ENCODE data around the gene NUDT22.

Gene NUDT22

DNA sequence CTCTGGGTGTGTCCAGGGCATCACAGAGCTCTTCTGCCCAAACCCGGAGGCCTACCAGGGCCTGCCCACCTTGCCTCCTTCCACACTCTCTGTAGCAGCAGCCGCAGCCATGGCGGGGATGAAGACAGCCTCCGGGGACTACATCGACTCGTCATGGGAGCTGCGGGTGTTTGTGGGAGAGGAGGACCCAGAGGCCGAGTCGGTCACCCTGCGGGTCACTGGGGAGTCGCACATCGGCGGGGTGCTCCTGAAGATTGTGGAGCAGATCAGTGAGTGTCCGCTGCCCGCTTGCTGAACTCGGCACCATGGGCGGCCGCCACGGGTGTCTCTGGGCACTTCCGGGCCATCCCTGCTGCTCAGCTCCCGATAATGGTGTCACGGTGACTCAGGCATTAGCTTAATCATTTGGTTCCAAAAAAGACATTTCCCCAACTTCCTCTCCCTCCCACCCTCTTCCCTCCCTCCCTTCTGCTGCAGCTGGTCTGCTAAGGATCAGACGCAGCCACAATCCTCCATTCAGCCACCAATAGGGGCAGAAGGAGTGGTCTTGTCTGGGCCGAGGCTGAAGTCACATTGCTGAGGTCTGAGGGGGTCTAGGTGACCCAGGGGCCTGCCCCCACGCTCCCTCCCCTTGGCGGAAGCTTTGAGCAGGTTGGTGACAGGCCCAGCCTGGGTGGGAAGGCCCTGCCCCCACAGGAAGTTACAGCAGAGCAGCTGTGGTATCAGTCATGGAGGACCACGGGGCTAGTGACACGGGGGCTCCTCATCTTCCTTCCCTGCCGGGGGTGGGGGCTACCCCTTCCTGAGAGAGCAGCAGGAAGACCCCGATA, 18.6 kb upstream of the NUDT22 start:
- no peak for DNase-seq

DNA sequence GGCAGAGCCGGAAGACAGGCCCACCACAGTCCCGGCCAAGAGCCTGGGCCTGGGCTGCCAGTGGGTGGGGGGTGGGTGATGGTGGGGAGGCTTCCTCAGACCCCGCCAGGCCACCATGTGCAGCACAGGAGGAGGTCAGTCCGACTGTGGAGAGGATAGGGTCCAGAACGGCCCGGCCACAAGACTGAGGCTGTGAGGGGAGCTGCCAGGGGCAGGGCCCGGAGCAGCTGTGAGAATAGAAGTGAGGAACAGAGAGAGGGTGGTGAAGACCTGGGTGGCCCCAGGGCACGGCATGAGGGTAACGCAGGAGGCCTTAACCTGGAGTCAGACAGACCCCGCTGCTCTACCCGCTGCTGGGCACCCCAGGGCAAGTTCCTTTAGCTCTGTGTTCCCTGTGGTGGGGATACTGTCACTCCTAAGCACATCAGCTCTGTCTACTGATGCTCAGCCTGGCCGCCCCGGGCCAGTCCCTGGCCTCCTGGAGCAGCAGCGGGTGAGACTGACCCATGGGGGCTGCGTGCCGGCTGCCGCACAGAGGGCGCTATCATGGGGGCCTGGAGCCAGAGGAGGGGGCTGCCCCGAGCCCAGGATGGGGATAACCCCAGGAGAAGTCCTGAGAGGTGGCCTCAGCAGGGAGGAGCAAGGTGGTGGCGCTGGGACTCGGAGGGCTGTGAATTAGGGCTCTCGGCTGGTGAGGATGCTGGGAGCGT, 17.8 kb upstream of the NUDT22 start:
- DNase-seq: no peak

DNA sequence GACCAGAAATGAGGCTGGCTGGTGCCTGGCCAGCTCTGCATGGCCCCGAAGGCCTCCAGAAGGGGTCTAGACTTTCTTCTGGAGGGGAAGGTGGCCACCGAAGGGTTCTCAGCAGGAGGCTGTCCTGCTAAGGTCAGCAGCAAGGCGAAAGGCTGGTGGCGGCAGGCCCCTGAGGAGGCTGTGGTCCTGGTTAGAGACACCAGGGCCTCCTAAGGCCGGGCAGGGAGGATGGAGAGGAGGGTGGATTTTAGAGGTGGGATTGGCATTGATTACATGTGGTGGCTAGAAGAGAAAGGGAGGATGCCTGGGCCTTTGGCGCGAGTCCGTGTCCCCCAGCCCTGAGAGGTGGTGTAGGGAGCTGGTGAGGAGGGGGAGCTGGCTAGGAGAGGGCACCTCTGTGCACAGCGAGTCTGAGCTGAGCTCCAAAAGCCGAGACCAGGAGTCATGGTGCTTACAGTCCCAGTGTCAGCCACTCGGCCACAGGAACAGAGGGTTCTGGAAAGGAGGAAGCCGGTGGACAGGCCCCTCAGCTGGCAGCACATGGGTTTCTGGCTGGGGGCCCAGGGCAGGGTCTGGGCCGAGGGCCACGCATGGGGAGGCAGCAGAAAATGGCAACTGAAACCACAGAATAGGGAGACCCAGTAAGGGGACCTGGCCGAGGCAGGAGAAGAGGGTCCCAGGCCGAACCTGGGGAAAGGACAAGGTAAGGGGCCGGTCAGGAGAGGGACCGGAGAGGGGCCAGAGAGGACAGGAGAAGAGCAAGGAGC, 17.1 kb upstream of the NUDT22 start:
- DNase-seq: no peak

DNA sequence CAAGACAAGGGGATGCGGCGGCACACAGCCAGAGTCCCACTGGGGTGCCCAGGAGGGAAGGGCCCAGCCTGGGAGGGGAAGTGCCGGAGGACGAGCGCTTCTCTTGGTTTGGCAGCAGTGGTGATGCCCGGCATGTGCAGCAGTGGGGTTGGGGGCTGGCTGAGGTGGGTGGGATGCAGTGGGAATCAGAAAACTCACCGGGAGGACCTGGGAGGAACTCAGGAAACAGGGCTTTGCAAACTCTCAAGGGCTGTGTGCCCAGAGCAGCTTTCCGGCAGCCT, 16.6 kb upstream of the NUDT22 start:
- DNase-seq: no peak

DNA sequence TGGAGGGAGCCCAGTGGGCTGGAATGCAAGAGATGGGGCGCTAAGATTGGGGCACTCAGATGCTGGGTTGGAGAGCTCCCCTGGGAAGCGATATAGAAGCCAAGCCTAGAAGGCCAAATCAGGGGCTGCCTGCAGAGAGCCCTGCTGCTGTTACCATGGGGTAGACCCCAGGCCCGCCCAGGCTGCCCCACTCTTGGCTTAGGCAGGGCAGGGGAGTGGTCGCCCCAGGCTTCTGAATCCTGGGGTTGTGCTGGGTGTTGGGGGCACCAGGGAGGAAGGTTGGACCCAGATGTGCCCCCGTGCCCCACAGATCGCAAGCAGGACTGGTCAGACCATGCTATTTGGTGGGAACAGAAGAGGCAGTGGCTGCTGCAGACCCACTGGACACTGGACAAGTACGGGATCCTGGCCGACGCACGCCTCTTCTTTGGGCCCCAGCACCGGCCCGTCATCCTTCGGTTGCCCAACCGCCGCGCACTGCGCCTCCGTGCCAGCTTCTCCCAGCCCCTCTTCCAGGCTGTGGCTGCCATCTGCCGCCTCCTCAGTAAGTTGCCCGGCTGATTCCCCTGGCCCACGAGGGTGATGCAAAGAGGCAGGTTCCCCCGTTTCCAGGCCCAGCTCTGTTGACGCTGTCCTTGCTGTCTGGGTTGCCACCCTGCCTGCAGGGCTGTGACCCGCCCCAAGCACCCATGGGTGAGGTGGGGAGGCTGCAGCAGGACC, 15.6 kb upstream of the NUDT22 start:
- no peak for DNase-seq

DNA sequence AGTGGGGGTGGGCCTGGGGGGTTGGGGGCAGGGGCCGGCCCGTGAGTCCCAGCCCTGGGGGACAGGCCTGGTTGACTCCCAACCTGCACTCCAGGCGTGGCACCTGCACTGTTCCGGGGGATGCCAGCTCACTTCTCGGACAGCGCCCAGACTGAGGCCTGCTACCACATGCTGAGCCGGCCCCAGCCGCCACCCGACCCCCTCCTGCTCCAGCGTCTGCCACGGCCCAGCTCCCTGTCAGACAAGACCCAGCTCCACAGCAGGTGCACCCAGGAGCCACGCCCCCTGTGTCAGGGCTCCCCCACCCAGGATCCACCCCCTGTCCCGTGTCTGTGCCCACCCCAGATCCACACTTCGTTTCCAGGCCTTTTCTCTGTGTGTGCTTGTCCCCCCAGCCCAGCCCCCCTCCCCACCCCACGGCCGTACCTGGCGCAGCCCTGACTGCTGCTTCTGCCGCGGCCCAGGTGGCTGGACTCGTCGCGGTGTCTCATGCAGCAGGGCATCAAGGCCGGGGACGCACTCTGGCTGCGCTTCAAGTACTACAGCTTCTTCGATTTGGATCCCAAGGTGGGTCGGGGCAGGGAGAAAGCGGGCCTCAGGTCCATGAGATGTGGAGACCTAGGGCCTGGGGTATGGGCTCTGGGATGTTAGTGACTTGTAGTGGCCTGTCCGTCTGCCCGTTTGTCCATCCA, 14.7 kb upstream of the NUDT22 start:
- no peak for DNase-seq

DNA sequence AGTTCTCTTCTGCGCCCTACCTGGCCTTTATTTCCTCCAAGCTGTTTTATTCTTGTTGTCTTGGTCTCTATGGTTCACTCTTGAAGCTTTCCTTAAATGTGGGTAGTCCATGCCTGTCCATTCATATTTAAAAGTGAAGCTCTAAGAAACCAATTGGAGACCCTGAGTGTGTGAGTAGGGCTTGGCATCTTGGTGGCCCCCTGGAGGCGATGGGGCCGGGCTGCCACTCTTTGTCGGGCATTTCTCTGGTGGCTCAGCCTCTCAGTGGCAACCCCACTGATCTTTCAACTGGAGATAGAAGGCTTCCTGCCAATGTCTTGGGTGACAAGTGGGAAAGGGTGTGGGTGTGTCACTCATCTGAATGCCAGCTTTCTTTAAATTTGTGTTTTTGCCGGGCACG, 9.2 kb upstream of the NUDT22 start:
- DNase-seq: no peak

DNA sequence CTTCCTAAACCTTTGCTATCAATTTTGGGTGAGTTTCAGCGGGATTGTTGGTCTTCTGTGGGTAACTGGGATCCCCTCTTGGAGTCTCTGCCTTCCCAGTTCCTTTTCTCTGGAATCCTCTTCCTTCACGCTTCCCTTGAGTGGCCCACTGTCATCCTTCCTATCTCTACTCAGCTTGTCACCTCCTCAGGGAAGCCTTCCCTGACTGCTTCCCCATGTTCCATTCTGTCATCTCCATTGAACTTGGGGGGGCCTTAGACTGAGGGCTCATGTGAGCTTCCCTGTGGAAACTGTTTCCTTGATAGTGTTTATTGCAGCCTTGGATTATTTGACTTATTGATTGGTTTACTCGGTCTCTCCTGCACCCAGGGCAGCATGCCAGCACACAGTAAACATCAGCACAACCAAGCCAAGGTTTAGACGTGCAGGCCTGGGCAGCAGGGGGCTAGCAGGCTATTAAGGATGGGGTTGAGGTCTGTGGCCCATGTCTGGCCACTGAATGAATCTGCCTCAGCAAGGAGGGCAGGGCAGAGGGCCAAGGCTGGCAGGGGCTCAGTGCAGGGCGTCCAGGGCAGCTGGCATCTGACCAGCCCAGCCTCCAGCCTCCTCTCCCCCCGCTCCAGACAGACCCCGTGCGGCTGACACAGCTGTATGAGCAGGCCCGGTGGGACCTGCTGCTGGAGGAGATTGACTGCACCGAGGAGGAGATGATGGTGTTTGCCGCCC, 7.3 kb upstream of the NUDT22 start:
- DNase-seq: no peak

DNA sequence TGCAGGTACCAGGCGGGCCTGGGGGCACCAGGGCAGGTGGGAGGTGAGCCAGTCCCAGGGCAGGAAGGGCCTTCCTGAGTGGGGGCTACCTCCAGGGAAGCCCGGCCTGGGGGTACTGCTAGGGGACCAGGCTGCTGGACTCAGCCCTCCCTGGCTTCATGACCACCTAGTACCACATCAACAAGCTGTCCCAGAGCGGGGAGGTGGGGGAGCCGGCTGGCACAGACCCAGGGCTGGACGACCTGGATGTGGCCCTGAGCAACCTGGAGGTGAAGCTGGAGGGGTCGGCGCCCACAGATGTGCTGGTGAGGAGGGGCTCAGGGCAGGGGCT, 6.8 kb upstream of the NUDT22 start:
- DNase-seq: no peak

DNA sequence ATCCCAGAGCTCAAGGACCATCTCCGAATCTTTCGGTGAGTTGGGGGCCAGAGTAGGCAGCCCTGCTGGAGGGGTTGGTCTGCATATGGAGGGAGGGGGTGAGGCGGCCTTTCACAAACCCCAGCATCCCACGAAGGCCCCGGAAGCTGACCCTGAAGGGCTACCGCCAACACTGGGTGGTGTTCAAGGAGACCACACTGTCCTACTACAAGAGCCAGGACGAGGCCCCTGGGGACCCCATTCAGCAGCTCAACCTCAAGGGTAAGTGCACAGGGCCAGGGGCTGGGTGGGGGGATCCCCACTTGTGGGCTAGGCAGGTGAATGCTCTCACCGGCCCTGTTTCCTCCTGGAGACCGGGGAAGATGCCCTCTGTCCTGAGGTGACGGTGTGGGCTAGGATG, 6.3 kb upstream of the NUDT22 start:
- no peak for DNase-seq

DNA sequence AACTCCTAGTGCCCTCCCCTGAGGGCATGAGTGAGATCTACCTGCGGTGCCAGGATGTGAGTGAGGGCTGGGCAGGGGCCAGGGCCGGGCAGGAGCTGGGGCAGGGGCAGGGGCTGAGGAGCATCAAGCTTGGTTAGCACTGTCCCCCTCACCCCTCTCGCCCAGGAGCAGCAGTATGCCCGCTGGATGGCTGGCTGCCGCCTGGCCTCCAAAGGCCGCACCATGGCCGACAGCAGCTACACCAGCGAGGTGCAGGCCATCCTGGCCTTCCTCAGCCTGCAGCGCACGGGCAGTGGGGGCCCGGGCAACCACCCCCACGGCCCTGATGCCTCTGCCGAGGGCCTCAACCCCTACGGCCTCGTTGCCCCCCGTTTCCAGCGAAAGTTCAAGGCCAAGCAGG, 5.8 kb upstream of the NUDT22 start:
- DNase-seq: no peak

DNA sequence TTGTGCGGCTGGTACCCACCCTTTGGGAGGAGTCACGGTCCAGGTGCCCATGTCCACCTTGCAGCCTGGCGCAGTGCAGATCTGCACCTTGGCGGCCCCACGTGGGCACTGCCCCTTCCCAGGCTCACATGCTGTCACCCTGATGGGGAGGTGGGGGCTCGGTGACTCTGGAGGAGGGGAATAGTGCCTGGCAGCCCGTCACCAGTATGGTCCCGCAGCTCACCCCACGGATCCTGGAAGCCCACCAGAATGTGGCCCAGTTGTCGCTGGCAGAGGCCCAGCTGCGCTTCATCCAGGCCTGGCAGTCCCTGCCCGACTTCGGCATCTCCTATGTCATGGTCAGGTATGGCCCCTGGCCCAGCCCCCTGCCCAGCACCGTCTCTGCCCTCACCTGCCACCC, 5.3 kb upstream of the NUDT22 start:
- DNase-seq: no peak

DNA sequence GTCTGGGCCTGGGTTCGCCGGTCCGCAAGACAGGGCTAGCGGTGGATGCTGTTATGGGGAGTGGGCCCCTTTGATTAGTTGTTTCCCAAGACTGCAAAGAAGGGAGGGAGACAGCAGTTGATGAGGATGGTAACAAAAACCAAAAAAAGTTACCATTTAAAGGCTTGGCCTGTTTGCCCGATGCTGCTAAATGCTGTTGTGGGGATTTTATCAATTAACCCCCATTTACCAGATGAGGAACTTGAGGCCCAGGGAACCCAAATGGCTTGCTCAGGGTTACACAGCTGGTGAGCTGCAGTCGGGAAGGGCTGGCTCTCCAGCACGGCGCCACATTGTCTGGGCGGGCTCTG, 3.4 kb upstream of the NUDT22 start:
- peak in 1 of 3 experiments; percentile 75 for DNase-seq

DNA sequence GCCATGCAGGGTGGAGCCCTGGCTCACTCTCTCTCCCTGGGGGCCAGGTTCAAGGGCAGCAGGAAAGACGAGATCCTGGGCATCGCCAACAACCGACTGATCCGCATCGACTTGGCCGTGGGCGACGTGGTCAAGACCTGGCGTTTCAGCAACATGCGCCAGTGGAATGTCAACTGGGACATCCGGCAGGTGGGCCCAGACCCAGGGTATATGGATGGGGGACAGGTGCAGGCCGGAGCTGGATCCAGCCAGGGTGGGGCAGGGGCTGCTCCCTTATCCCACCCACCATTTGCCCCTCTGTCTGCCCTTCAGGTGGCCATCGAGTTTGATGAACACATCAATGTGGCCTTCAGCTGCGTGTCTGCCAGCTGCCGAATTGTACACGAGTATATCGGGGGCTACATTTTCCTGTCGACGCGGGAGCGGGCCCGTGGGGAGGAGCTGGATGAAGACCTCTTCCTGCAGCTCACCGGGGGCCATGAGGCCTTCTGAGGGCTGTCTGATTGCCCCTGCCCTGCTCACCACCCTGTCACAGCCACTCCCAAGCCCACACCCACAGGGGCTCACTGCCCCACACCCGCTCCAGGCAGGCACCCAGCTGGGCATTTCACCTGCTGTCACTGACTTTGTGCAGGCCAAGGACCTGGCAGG, 2.9 kb upstream of the NUDT22 start:
- DNase-seq: no peak

DNA sequence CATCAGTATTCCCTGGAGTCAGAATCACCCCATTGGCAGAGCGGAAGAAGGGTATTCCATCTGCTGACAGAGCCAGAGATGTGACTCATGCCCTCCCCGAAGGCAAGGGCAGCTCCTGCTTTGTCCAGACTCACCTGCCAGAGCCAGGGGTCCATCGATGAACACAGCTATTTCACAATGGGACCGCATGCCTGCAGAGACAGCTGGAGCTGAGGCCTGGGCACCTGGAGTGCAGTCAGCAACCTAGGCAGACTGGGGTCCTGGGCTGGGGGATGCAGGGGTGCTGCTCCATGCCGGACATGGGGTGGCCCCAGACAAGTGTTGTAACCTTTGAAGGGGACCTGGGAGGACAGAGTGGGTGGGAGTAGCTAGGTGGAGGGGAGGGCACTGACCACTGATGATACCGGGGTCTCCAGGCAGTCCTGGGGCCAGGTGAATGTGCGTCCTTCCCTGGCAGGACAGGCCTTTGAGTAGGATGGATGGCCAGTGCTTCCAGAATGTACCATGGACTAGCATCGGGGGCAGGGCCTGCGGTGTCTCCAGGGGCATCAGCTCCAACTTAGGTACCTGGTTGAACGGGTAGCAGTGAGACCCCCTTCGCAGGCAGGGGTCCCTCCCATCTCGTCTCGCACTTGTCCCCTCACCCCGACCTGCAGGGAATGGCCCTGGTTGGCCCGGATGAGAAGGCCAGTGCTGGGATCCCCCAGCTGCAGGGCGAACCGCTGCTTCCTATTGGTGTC, 1.8 kb upstream of the NUDT22 start:
- no peak for DNase-seq

DNA sequence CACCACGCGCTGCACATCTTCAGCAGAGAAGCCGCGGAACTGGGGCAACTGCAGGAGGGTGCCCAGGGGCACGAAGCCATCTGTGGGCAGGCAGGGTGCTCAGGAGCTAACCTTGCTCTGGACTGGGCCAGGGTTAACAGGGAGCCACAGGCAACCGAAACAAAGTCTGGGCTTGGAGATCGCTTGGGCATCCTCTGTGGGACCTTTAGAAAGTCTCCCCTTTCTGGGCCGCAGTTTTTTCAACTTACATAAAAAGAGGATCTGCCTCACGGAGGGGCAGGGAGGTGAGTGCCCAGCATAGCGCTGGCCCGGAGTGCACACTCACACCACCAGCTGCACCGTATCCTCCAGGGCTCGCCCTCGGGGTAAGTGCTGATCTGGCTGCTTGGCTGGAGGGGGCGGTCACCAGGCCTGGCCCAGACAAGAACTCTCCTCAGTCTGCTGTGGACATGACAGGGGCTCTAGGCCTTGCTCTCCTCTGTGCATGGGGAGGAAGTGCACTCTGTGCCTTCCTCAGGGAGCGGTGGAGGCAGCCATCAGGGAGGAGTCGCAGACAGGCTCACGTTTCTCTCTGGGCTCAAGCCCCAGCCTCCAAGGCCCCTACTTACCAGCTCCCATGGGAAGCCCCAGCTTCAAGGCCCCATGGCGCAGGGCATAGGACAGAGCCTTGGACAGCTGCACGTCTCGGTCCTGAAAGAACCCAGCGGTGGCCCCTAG, 1.0 kb upstream of the NUDT22 start:
- DNase-seq: no peak

DNA sequence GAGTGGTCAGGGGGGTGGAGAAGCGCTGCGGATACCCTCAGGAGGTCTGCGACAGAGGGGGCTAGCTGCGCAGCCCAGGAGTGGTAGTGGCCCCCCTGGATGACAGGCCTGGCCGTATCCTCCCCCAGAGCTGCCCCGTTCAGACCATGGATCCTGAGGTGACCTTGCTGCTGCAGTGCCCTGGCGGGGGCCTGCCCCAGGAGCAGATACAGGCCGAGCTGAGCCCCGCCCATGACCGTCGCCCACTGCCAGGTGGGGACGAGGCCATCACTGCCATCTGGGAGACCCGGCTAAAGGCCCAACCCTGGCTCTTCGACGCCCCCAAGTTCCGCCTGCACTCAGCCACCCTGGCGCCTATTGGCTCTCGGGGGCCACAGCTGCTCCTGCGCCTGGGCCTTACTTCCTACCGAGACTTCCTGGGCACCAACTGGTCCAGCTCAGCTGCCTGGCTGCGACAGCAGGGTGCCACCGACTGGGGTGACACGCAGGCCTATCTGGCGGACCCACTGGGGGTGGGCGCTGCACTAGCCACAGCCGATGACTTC, 505 bp downstream of the NUDT22 start:
- peak in 2 of 3 experiments; percentile 79 to 80 for DNase-seq

DNA sequence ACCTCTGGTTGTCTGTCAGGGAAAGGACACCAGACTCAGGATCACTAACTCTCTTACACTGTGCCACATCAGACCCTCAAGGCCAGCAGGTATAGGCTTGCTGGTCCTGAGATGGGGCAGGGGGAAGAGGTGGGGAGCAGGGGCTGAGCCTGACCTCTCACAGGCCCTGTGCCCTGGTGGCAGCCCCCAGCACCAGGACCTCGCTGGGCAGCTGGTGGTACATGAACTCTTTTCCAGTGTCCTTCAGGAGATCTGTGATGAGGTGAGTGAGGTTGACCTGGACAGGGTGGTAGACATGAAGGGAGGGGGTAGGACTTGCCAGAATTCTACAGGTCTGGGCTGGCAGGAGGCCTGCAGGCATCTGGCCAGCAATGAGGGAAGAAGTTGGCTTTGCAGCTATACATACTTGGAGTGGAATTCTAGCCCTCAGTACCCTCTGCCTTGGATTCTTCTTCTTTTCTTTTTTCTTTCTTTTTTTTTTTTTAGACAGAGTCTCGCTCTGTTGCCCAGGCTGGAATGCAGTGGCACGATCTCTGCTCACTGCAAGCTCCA, 1.4 kb downstream of the NUDT22 start:
- DNase-seq: no peak

DNA sequence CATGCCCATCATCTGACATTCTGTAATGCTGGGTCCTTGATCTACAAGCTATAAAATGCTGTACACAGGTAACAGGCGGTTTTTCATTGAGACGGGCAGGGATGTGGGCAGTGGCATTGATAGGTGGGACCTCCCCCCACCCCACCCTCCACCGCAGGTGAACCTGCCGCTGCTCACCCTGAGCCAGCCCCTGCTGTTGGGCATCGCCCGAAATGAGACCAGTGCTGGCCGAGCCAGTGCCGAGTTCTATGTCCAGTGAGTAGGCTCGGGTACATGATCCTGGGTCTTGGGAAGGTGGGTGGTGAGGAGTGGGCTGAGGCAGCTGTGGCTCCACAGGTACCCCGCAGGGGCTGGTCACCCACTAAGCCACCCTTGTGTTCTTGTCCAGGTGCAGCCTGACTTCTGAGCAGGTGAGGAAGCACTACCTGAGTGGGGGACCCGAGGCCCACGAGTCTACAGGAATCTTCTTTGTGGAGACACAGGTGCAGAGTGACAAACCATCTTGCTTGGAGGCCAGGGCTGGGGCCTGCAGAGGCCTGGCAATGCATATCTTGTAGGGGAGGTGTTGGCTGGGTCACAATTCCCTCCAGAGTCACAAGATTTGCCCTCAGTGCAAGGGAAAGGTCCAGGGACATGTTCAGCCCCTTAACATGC, 3.1 kb downstream of the NUDT22 start:
- DNase-seq: no peak
